ENCODE results near the gene LZTS2. TPM values are rescaled to one million over a fixed set of nuclear protein-coding genes. Genes with fewer than 3 reads are reported as not detected.

Gene LZTS2
- total RNA-seq, 1 experiment from 2014 or later: 58.3 TPM

- CTCF ChIA-PET: interaction anchor here (1.0 to 1.2 kb wide), 2 partner anchors 21 to 48 kb away, joined by 3 read pairs; no protein-coding TSS in a partner anchor
- POLR2A ChIA-PET (ENCODE audit: unreplicated experiment): interaction anchor here (1.0 kb wide), 1 partner anchor 15 kb away, joined by 13 read pairs; no protein-coding TSS in a partner anchor
- H3K27me3 ChIP-seq (ENCODE audit: low read length): no peaks in the 10 kb centered on the region
- BruUV-seq (replicated peaks): no TSS peak
- H3K9ac ChIP-seq (ENCODE audit: low read length): no peak overlapping the region
- peak overlapping the region; percentile 96 for H3K4me2 ChIP-seq (ENCODE audit: low read length)
- no peaks in the 10 kb centered on the region for H3F3A ChIP-seq (ENCODE audit: low read length, unreplicated experiment)
- H2AFZ ChIP-seq (ENCODE audit: low read length): no peak overlapping the region; the same call in 1 of the 2 replicates
- no peak for TF ChIP-seq EZH2phosphoT487 (IDR thresholded peaks at IDR 0.05; ENCODE audit: borderline replicate concordance, low read length)
- TF ChIP-seq CTCF (conservative IDR thresholded peaks at IDR 0.05; ENCODE audit: low read depth, low read length): no peak
- TF ChIP-seq EZH2 (IDR thresholded peaks at IDR 0.05; ENCODE audit: low read length, unreplicated experiment): no peak
- H3K9me2 ChIP-seq (replicated peaks; ENCODE audit: low read length): no peaks in the 10 kb centered on the region
- ATAC-seq (no peak), DNase-seq (peak; percentile 25)
- peaks cover 16% of the 10 kb centered on the region for H3K79me2 ChIP-seq (ENCODE audit: low read length)
- peaks cover 8% of the 10 kb centered on the region for H3K4me1 ChIP-seq (ENCODE audit: insufficient read depth, low read length)
- intact Hi-C loops (cut with micrococcal nuclease): no loop called here
- H3K9me3 ChIP-seq (ENCODE audit: low read length): no peaks in the 10 kb centered on the region
- no peaks in the 10 kb centered on the region for H4K20me1 ChIP-seq (ENCODE audit: low read length)
- H3K36me3 ChIP-seq (ENCODE audit: low read depth, low read length): no peaks in the 10 kb centered on the region; the same call in 1 of the 2 replicates
- peak overlapping the region; percentile 83 for H3K4me3 ChIP-seq (ENCODE audit: low read length)
- no peak overlapping the region for H3K27ac ChIP-seq (ENCODE audit: low read length)
These were observed 31.0 kb downstream of the LZTS2 start for GRCh38 chr10:101030496-101031127.

- H3K79me2 ChIP-seq (ENCODE audit: low read length): peaks cover 16% of the 10 kb centered on the region
- H3K27ac ChIP-seq (ENCODE audit: low read length): peak within 1 kb of the TSS; percentile 95
- ATAC-seq (peak; percentile 80), DNase-seq (peak; percentile 91)
- H3K4me2 ChIP-seq (ENCODE audit: low read length): peak within 1 kb of the TSS; percentile 96
- H3K4me1 ChIP-seq (ENCODE audit: insufficient read depth, low read length): peaks cover 8% of the 10 kb centered on the region
- POLR2A ChIA-PET (ENCODE audit: unreplicated experiment): interaction anchor here (1.0 kb wide), 1 partner anchor 16 kb away, joined by 13 read pairs; no protein-coding TSS in a partner anchor
- CTCF ChIA-PET: interaction anchor here (1.0 to 1.2 kb wide), 2 partner anchors 21 to 48 kb away, joined by 3 read pairs; no protein-coding TSS in a partner anchor
- TF ChIP-seq EZH2phosphoT487 (IDR thresholded peaks at IDR 0.05; ENCODE audit: borderline replicate concordance, low read length) (no peak), CTCF (conservative IDR thresholded peaks at IDR 0.05; ENCODE audit: low read depth, low read length) (no peak), EZH2 (IDR thresholded peaks at IDR 0.05; ENCODE audit: low read length, unreplicated experiment) (no peak)
- H3K27me3 ChIP-seq (ENCODE audit: low read length): no peaks in the 10 kb centered on the region
- peak within 1 kb of the TSS; percentile 85 for H3K9ac ChIP-seq (ENCODE audit: low read length)
- peak within 1 kb of the TSS; percentile 80 for H2AFZ ChIP-seq (ENCODE audit: low read length)
- no peaks in the 10 kb centered on the region for H3K9me3 ChIP-seq (ENCODE audit: low read length)
- H3K9me2 ChIP-seq (replicated peaks; ENCODE audit: low read length): no peaks in the 10 kb centered on the region
- intact Hi-C loops (cut with micrococcal nuclease): no loop called here
- H3K4me3 ChIP-seq (ENCODE audit: low read length): peak within 1 kb of the TSS; percentile 83
- BruUV-seq (replicated peaks): no TSS peak
- H3K36me3 ChIP-seq (ENCODE audit: low read depth, low read length): peaks cover 1% of the 10 kb centered on the region; the same call in 1 of the 2 replicates
- H4K20me1 ChIP-seq (ENCODE audit: low read length): no peaks in the 10 kb centered on the region
- no peaks in the 10 kb centered on the region for H3F3A ChIP-seq (ENCODE audit: low read length, unreplicated experiment)
These were observed 31.7 kb downstream of the LZTS2 start, which contains the start of the genes PDZD7 and SFXN3 for GRCh38 chr10:101031128-101031795. Gene PDZD7 (minus strand): TSS chr10:101031129. CDS start chr10:101030219, 910 bp downstream. Gene SFXN3 (plus strand): TSS chr10:101031234. CDS start chr10:101034695, 3,461 bp downstream.

All from PC-3 (cell line).